ENCODE data around the gene LRRN2.

Gene LRRN2

DNA sequence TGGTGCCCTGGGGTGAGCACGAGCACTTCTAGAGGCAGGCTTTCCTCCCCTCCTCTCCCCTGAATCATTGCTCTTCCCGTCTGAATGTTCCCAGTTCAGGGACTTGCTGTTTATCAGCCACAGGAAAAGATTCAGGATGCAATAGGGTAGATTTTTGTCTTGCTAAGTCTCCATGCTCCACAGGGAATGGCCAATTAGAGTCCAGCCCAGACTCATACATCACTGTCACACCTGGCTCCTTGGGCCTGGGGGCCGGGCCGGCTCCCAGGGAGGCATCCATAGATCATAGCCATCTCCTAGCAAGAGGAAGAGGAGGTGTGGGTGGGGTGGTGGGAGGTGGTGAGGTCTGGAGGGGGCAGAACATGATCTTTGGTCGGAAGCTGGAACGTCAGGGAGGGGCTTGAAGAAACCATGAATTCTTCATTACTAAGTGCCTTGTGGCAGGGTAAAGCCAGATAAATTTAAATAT lies 83.4 kb downstream of the LRRN2 start:
- TF ChIP-seq TAF1 (IDR thresholded peaks at IDR 0.05; ENCODE audit: borderline replicate concordance, insufficient read depth, low read length) (no peak), POLR2AphosphoS5 (IDR thresholded peaks at IDR 0.05; ENCODE audit: low read depth, low read length) (no peak), FOXP2 (optimal IDR thresholded peaks at IDR 0.05; ENCODE audit: borderline replicate concordance, extremely low read depth, extremely low read length, insufficient read depth) (no peak), SIN3A (IDR thresholded peaks at IDR 0.05; ENCODE audit: borderline replicate concordance, insufficient read depth, low read length) (no peak)
- TF ChIP-seq, protein P1, sequence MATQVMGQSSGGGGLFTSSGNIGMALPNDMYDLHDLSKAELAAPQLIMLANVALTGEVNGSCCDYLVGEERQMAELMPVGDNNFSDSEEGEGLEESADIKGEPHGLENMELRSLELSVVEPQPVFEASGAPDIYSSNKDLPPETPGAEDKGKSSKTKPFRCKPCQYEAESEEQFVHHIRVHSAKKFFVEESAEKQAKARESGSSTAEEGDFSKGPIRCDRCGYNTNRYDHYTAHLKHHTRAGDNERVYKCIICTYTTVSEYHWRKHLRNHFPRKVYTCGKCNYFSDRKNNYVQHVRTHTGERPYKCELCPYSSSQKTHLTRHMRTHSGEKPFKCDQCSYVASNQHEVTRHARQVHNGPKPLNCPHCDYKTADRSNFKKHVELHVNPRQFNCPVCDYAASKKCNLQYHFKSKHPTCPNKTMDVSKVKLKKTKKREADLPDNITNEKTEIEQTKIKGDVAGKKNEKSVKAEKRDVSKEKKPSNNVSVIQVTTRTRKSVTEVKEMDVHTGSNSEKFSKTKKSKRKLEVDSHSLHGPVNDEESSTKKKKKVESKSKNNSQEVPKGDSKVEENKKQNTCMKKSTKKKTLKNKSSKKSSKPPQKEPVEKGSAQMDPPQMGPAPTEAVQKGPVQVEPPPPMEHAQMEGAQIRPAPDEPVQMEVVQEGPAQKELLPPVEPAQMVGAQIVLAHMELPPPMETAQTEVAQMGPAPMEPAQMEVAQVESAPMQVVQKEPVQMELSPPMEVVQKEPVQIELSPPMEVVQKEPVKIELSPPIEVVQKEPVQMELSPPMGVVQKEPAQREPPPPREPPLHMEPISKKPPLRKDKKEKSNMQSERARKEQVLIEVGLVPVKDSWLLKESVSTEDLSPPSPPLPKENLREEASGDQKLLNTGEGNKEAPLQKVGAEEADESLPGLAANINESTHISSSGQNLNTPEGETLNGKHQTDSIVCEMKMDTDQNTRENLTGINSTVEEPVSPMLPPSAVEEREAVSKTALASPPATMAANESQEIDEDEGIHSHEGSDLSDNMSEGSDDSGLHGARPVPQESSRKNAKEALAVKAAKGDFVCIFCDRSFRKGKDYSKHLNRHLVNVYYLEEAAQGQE (IDR thresholded peaks at IDR 0.05; ENCODE audit: insufficient read depth in 1 of 2, low read depth in 2 of 2, low read length in 2 of 2), result no peak

DNA sequence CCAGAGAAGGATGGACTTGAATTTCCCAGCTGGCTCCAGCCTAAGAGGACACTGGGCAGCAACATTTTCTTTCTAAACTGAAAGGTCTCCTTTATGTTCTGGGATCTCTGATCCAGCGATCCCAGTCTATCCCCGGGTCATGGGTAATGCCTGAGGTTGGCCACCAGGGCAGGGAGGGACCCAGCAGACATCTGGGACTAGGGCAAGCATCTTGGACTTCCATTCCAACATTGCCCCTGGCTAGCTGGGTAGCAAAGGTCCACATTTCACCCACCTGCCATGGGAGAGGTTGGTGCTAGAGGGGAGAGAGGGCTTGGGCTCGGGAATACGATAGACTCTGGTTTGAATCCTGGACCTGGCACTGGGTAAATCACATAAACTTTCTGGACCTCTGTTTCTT lies 84.6 kb downstream of the LRRN2 start:
- no peak for TF ChIP-seq TAF1 (IDR thresholded peaks at IDR 0.05; ENCODE audit: borderline replicate concordance, insufficient read depth, low read length)
- no peak for TF ChIP-seq POLR2AphosphoS5 (IDR thresholded peaks at IDR 0.05; ENCODE audit: low read depth, low read length)
- no peak for TF ChIP-seq FOXP2 (optimal IDR thresholded peaks at IDR 0.05; ENCODE audit: borderline replicate concordance, extremely low read depth, extremely low read length, insufficient read depth)

DNA sequence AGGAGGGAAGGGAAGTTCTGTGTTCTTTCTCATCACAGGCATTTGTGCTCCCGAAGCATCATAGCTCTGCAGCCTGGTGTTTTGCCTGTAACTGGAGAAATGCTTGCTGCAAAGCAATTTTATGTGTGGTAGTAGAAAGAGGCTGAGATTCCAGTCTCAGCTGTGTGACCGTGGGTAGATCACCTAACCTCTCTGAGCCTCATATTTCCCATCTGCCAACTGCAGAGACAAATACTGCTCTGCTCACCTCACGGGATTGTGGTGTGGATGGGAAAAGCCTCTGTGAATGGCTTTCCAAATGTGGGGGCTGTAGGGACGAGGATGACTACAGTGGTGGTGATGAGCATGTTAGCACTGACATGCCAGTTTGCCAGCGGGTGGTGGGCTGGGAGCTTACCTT lies 85.3 kb downstream of the LRRN2 start:
- TF ChIP-seq POLR2AphosphoS5 (IDR thresholded peaks at IDR 0.05; ENCODE audit: low read depth, low read length) (no peak), FOXP2 (optimal IDR thresholded peaks at IDR 0.05; ENCODE audit: borderline replicate concordance, extremely low read depth, extremely low read length, insufficient read depth) (no peak), TAF1 (IDR thresholded peaks at IDR 0.05; ENCODE audit: borderline replicate concordance, insufficient read depth, low read length) (no peak), SIN3A (IDR thresholded peaks at IDR 0.05; ENCODE audit: borderline replicate concordance, insufficient read depth, low read length) (no peak)
- TF ChIP-seq, protein P1 (IDR thresholded peaks at IDR 0.05; ENCODE audit: insufficient read depth in 1 of 2, low read depth in 2 of 2, low read length in 2 of 2), result no peak

DNA sequence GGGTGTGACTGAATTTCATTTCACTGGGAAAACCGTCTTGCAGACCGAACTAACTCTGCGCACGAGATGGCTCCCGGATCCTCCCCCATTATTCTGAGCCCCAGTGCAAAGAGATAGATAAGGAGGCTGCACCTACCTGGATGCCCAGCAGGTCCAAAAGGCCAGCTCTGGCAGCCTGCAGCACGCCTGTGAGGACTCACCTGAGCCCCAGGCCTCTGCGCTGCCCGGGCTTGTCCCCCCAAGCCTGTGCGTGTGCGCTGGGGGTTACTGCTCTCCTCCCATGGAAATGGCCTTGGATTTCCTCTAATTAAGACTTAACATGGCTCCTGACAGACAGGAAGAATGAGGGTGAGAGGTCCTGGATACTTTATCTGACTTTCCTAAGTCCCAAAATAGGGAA lies 85.9 kb downstream of the LRRN2 start:
- TF ChIP-seq TAF1 (IDR thresholded peaks at IDR 0.05; ENCODE audit: borderline replicate concordance, insufficient read depth, low read length), result no peak
- no peak for TF ChIP-seq FOXP2 (optimal IDR thresholded peaks at IDR 0.05; ENCODE audit: borderline replicate concordance, extremely low read depth, extremely low read length, insufficient read depth)
- no peak for TF ChIP-seq SIN3A (IDR thresholded peaks at IDR 0.05; ENCODE audit: borderline replicate concordance, insufficient read depth, low read length)
- no peak for TF ChIP-seq POLR2AphosphoS5 (IDR thresholded peaks at IDR 0.05; ENCODE audit: low read depth, low read length)
- TF ChIP-seq, protein P1 (IDR thresholded peaks at IDR 0.05; ENCODE audit: insufficient read depth in 1 of 2, low read depth in 2 of 2, low read length in 2 of 2), result no peak

DNA sequence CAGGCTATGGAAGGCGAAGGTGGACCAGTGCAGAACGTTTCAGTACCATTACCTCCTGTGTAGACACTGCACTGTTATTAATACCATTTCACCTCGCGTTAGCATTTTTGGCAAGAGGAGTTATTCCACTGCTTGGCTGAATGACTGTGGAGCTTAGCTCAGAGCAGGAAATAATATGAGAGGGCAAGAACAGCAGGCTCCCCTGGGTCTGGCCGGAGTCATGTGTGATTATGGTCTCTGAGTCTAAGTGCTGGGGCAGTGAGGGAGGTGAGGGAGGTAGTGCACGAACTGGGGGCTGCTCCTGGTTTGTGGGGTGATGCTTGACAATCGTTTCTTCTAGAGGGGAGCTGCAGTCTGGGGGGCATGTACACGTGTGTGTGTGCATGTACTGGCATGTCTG lies 86.4 kb downstream of the LRRN2 start:
- TF ChIP-seq POLR2AphosphoS5 (IDR thresholded peaks at IDR 0.05; ENCODE audit: low read depth, low read length) (no peak), SIN3A (IDR thresholded peaks at IDR 0.05; ENCODE audit: borderline replicate concordance, insufficient read depth, low read length) (no peak)

DNA sequence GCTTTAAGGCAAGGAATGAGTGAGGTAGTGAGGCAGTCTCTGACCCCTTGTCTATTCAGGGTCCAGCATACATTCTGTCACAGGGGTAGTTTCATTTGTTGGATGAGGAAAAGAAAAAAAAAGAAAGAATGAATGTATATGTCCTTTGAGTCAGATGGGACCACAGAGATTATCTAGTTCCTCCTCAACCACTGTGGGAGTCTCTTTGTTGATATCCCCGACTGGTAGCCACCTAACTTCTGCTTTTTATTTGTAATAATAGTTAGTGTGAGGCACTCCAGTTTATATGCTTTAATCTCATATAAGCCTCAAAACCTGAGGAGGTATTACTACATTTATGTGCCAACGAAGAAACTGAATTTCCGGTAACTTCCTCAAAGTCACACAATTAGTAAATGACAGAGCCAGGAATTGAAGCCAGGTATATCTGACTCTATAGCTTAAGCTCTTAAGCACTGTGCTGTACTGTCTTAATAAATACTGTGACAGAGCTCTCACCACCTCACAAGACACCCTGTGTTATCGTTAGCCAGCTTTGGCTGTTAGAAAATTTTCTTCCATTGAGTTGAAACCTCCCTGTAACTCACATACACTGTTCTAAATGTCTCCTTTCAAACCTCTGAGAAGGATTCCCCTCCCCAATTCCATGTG lies 87.1 kb downstream of the LRRN2 start:
- TF ChIP-seq POLR2AphosphoS5 (IDR thresholded peaks at IDR 0.05; ENCODE audit: low read depth, low read length) (no peak), SIN3A (IDR thresholded peaks at IDR 0.05; ENCODE audit: borderline replicate concordance, insufficient read depth, low read length) (no peak), TAF1 (IDR thresholded peaks at IDR 0.05; ENCODE audit: borderline replicate concordance, insufficient read depth, low read length) (no peak), FOXP2 (optimal IDR thresholded peaks at IDR 0.05; ENCODE audit: borderline replicate concordance, extremely low read depth, extremely low read length, insufficient read depth) (no peak)
- TF ChIP-seq, protein P1 (IDR thresholded peaks at IDR 0.05; ENCODE audit: insufficient read depth in 1 of 2, low read depth in 2 of 2, low read length in 2 of 2), result no peak

Measured in PFSK-1 (cell line).